Lower lobe of right lung (tissue), 2 donors: ENCODE measurements around the gene NAALADL1. TPM values are rescaled to one million over a fixed set of nuclear protein-coding genes. Genes with fewer than 3 reads are reported as not detected.
"Not testable (repeated sequence)": the region's sequence is repeated elsewhere in the genome, so short reads cannot be mapped to it uniquely, and the experiment has no call there.

ENCODE experiments used
- ATAC-seq, 2 donors: fragments of 200-7000 bp; cut with Tn5 transposase; one replicate each; pipeline ENCODE4 v1.9.1; 2020 to 2022; ENCODE audit warnings: mild to moderate bottlenecking in 2 of 2, moderate library complexity in 2 of 2
- DNase-seq: peaks from one replicate; pipeline ENCODE4 v3.0.0-alpha.2; 2020
- H3K27ac ChIP-seq: fragments of 200-600 bp; one replicate; pipeline ENCODE4 v1.8.0; 2022
- H3K27me3 ChIP-seq: fragments of 200-600 bp; one replicate; pipeline ENCODE4 v1.8.0; 2022; ENCODE audit warnings: low read depth
- H3K36me3 ChIP-seq: fragments of 200-600 bp; one replicate; pipeline ENCODE4 v1.8.0; 2022; ENCODE audit warnings: mild to moderate bottlenecking
- H3K4me1 ChIP-seq: fragments of 200-600 bp; one replicate; pipeline ENCODE4 v1.8.0; 2022
- H3K4me3 ChIP-seq: fragments of 200-600 bp; one replicate; pipeline ENCODE4 v1.8.0; 2022; ENCODE audit warnings: mild to moderate bottlenecking
- H3K9me3 ChIP-seq: fragments of 200-600 bp; one replicate; pipeline ENCODE4 v1.8.0; 2022
- intact Hi-C: fragments of 100-400 bp; cut with DNase I; formaldehyde crosslinking; loops from one replicate; pipeline ENCODE4 v1.11.0; 2022
- total RNA-seq: library from RNA; stranded (reverse); fragmentation: NEBNext Ultra II Directional; extraction: Animal tissue kit (Norgen Biotek cat#: 25700); gene quantifications from one replicate; pipeline ENCODE4 v1.2.1, GENCODE V29; 2021
- TF ChIP-seq, protein P1 (sequence below): fragments of 200-600 bp; IDR thresholded peaks from one replicate; pipeline ENCODE4 v1.8.0; 2022; ENCODE audit warnings: antibody characterized with exemption, mild to moderate bottlenecking
- donor health status: DM: no; HTN: yes; CAD: no; lungs with severe emphysema.

NAALADL1 gene
- total RNA-seq, 1 donor from 2014 or later, result 12.2 TPM

- no peaks in the 10 kb centered on the region for H3K27me3 ChIP-seq
- DNase-seq (peak; percentile 93), ATAC-seq (peak; percentile 98 to 99)
- intact Hi-C loops, result no loop called here
- H3K4me1 ChIP-seq, result peaks cover 21% of the 10 kb centered on the region
- H3K4me3 ChIP-seq, result peak within 1 kb of the TSS; percentile 63
- H3K36me3 ChIP-seq, result peaks cover 15% of the 10 kb centered on the region
- H3K9me3 ChIP-seq, result no peaks in the 10 kb centered on the region
- peak within 1 kb of the TSS; percentile 83 for H3K27ac ChIP-seq
- TF ChIP-seq, protein P1, sequence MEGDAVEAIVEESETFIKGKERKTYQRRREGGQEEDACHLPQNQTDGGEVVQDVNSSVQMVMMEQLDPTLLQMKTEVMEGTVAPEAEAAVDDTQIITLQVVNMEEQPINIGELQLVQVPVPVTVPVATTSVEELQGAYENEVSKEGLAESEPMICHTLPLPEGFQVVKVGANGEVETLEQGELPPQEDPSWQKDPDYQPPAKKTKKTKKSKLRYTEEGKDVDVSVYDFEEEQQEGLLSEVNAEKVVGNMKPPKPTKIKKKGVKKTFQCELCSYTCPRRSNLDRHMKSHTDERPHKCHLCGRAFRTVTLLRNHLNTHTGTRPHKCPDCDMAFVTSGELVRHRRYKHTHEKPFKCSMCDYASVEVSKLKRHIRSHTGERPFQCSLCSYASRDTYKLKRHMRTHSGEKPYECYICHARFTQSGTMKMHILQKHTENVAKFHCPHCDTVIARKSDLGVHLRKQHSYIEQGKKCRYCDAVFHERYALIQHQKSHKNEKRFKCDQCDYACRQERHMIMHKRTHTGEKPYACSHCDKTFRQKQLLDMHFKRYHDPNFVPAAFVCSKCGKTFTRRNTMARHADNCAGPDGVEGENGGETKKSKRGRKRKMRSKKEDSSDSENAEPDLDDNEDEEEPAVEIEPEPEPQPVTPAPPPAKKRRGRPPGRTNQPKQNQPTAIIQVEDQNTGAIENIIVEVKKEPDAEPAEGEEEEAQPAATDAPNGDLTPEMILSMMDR, result peak; percentile 81
Measured at GRCh38 chr11:65027213-65028067, 30.9 kb downstream of the NAALADL1 start, which contains the start of gene SNX15. Gene SNX15 (plus strand): TSS chr11:65027439. CDS start chr11:65027538, 99 bp downstream.

- H3K4me3 ChIP-seq, result peak overlapping the region; percentile 63
- ATAC-seq (no peak), DNase-seq (no peak)
- peaks cover 12% of the 10 kb centered on the region for H3K36me3 ChIP-seq
- H3K27me3 ChIP-seq, result no peaks in the 10 kb centered on the region
- H3K9me3 ChIP-seq, result no peaks in the 10 kb centered on the region
- H3K4me1 ChIP-seq, result peaks cover 21% of the 10 kb centered on the region
- H3K27ac ChIP-seq, result peak overlapping the region; percentile 83
- intact Hi-C loops, result no loop called here
- TF ChIP-seq, protein P1, result no peak
Measured at GRCh38 chr11:65026810-65027209, 31.5 kb downstream of the NAALADL1 start.

GRCh38 chr11:65023502-65023901 is 34.9 kb downstream of the NAALADL1 start:
- H3K27me3 ChIP-seq, H3K4me3 ChIP-seq, ATAC-seq, intact Hi-C loops, H3K27ac ChIP-seq, H3K9me3 ChIP-seq, DNase-seq: not testable (repeated sequence)
- peaks cover 14% of the 10 kb centered on the region for H3K4me1 ChIP-seq
- H3K36me3 ChIP-seq, result peaks cover 36% of the 10 kb centered on the region

- no peaks in the 10 kb centered on the region for H3K4me1 ChIP-seq
- no peaks in the 10 kb centered on the region for H3K9me3 ChIP-seq
- H3K27me3 ChIP-seq, result no peaks in the 10 kb centered on the region
- H3K27ac ChIP-seq, result no peak overlapping the region
- TF ChIP-seq, protein P1, result no peak
- no peak overlapping the region for H3K4me3 ChIP-seq
- intact Hi-C loops, result no loop called here
- DNase-seq (no peak), ATAC-seq (no peak)
- peaks cover 43% of the 10 kb centered on the region for H3K36me3 ChIP-seq
Measured at GRCh38 chr11:65021509-65021908, 36.8 kb downstream of the NAALADL1 start.

- Histone ChIP-seq H3K27ac (no peak overlapping the region), H3K4me1 (no peaks in the 10 kb centered on the region), H3K9me3 (no peaks in the 10 kb centered on the region), H3K27me3 (no peaks in the 10 kb centered on the region), H3K4me3 (no peak overlapping the region), H3K36me3 (peaks cover 43% of the 10 kb centered on the region)
- intact Hi-C loops, result no loop called here
- TF ChIP-seq, protein P1, result no peak
- no peak for DNase-seq
- no peak for ATAC-seq
Measured at GRCh38 chr11:65021003-65021402, 37.4 kb downstream of the NAALADL1 start.

GRCh38 chr11:65019824-65020223 is 38.5 kb downstream of the NAALADL1 start:
- no peak for DNase-seq
- Histone ChIP-seq H3K36me3 (peaks cover 43% of the 10 kb centered on the region), H3K27ac (no peak overlapping the region), H3K4me1 (peaks cover 6% of the 10 kb centered on the region), H3K27me3 (no peaks in the 10 kb centered on the region), H3K9me3 (no peaks in the 10 kb centered on the region), H3K4me3 (no peak overlapping the region)
- no peak for ATAC-seq
- TF ChIP-seq, protein P1, result no peak
- intact Hi-C loops, result no loop called here
